GM12875 (cell line): Measurements from ENCODE around the gene RASL10B.

ENCODE experiments used
- H3K4me3 ChIP-seq: one replicate; pipeline ENCODE4 v1.5.1; 2011; ENCODE audit warnings: low read depth, low read length, control low read depth
- TF ChIP-seq, protein P1 (sequence below): IDR thresholded peaks from 2 replicates; pipeline ENCODE4 v1.5.1; 2011; ENCODE audit warnings: low read depth, mild to moderate bottlenecking, control low read depth, inconsistent platforms, low read length, moderate library complexity, borderline replicate concordance; ENCODE audit not compliant: insufficient read depth

The RASL10B gene

DNA sequence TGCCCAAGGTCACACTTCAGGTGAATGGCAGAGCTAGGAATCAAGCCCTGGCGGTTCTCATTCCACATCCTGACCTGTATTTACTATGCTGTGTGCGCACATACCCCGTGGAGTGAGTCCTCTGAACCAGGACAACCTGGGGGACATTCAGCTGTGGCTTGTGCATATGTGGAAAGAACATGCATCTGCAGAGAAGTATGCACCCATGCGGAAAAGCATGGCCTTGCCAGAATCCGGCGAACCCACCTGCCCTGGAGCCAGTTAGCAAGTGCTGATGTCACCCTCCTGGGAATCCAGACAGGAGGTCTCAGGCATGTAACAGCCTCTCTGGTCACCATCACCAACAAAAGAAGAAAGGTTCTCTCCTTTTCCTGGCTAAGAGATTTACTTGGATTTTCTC is 1.9 kb downstream of the RASL10B start:
- H3K4me3 ChIP-seq, result no peak overlapping the region
- TF ChIP-seq, protein P1, sequence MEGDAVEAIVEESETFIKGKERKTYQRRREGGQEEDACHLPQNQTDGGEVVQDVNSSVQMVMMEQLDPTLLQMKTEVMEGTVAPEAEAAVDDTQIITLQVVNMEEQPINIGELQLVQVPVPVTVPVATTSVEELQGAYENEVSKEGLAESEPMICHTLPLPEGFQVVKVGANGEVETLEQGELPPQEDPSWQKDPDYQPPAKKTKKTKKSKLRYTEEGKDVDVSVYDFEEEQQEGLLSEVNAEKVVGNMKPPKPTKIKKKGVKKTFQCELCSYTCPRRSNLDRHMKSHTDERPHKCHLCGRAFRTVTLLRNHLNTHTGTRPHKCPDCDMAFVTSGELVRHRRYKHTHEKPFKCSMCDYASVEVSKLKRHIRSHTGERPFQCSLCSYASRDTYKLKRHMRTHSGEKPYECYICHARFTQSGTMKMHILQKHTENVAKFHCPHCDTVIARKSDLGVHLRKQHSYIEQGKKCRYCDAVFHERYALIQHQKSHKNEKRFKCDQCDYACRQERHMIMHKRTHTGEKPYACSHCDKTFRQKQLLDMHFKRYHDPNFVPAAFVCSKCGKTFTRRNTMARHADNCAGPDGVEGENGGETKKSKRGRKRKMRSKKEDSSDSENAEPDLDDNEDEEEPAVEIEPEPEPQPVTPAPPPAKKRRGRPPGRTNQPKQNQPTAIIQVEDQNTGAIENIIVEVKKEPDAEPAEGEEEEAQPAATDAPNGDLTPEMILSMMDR, result no peak

DNA sequence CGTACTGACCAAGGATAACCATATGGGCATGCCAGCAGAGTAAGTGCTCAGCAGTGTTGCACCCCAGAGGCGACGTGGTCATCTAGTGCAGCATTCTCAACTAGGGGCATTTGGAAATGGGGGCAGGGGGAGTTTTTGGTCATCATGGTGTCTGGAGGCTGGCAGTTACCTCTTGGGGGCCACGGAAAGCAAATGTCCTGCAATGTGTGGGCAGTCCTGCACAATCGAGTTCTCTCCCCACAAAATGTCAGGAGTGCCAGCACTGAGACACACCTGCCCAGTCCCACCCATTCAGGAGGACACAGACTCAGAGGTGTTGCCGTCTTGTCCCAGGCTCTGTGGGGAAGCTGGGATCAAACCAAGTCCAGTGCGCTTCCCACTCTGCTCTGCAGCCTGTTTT is 3.0 kb downstream of the RASL10B start:
- TF ChIP-seq, protein P1, result no peak
- H3K4me3 ChIP-seq, result no peak overlapping the region

DNA sequence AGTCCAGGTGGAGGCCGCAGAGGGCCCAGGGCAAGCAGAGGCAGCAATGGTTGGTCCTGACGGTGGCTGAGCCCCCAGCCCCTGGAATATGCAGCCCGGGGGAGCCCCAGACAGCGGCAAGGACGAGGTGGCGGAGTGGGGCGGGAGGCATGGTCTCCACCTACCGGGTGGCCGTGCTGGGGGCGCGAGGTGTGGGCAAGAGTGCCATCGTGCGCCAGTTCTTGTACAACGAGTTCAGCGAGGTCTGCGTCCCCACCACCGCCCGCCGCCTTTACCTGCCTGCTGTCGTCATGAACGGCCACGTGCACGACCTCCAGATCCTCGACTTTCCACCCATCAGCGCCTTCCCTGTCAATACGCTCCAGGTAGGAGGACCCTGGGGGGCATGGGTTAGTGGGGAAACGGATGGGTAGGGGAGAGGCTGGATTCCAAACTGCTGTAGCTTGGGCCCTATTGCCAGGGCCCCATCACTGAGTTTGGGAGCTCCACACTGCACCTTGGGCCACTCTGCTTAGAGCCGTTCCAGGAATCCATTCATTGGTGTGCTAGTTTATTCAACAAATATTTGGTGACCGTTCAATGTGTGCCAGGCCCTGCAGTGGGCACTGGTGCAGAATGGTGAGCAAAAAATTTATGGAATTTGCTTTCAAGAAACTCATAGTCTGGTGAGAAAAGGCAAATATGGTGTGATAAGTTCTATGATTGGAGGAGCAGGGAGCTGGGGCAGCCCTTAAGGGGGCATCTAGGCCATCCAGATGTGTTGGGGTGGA is 3.8 kb downstream of the RASL10B start:
- H3K4me3 ChIP-seq, result no peak overlapping the region
- TF ChIP-seq, protein P1, result no peak

DNA sequence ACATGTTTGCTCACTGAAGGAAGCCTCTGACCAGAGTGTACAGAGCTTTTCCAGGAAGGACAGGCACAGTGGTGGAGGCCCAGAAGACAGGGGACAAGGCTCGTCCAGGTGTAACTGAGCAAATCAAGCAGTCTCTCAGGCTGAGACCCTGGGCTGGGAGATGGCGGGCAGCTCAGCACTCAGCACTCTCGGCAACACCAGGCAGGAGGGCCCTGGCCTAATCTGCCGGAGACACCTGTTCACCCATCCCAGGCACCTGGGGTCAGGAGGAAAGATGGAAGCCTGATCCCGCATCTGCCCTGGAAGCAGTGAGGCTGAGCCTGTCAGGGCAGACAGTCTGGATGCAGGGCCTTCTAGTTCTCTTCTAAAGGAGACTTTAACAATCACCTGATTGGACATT is 4.8 kb downstream of the RASL10B start:
- no peak overlapping the region for H3K4me3 ChIP-seq
- TF ChIP-seq, protein P1, result no peak

DNA sequence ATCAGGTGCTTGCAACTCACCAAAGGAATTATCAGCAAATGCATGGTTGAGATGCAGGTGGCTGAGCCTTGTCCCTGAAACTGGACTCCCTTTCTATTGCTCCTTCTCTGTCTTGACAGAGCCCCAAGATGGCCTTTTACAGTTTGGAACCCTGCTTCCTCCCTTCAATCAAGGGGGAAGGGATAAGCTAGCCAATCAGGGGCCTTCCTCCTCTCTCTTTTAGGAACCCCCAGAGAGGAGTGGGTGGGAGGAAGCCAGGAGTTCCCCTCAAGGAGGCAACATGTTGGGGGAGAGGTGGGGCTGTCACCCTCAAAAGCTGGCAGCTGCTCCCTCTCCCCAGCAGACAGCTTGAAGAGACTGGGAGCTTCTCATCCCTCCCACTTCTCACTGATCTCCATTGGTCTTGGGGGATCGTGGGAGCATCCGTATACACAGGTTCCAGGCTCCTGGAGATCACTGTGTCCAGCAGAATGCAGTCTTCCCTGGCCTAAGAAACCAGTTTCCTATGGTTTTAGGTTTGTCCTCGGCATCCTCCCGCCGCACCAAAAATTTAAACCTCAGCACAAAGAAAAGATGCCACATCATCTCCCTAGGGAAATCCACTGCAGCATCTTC is 7.2 kb downstream of the RASL10B start:
- TF ChIP-seq, protein P1, result no peak
- no peak overlapping the region for H3K4me3 ChIP-seq

DNA sequence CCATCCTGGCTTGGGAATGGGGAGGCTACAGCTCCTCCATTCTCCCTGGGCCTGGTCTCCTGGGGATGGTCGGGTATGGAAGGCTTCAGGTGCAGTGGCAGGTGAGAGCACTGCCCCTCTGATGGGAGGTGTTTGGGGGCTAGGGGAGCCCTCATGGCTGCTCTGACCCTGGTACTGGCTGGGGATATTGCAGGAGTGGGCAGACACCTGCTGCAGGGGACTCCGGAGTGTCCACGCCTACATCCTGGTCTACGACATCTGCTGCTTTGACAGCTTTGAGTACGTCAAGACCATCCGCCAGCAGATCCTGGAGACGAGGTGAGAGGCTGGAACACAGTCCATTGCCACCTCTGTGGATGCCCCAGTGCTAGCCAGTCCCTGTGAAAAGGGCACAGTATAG is 8.8 kb downstream of the RASL10B start:
- H3K4me3 ChIP-seq, result no peak overlapping the region
- TF ChIP-seq, protein P1, result no peak
